IPS-11a (cell line): ENCODE measurements around the gene SLC12A5.
"Not testable (repeated sequence)": the region's sequence is repeated elsewhere in the genome, so short reads cannot be mapped to it uniquely, and the experiment has no call there.

Source experiments
- H3K4me3 ChIP-seq: one replicate; pipeline ENCODE4 v1.5.1; 2013; ENCODE audit warnings: low read depth, low read length, control low read depth

Gene SLC12A5

DNA sequence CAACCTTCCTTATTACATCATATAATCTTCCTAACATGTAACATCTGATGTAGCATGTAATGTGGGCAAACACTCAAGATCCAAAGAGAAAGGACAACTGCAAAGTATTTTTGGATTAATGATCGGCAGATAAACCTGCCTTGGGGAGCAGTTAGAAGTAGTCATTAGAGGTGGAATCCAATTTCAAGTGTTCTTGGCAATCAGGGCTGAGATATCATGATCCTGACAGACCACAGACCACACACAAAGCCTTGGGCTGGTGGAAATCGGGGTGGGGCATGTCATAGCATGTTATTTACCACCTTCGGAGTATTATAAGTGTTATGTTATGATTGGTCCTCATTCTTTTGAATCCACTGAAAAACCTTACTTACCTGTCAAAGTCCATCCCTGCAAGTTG is 44.4 kb downstream of the SLC12A5 start:
- no peak overlapping the region for H3K4me3 ChIP-seq

DNA sequence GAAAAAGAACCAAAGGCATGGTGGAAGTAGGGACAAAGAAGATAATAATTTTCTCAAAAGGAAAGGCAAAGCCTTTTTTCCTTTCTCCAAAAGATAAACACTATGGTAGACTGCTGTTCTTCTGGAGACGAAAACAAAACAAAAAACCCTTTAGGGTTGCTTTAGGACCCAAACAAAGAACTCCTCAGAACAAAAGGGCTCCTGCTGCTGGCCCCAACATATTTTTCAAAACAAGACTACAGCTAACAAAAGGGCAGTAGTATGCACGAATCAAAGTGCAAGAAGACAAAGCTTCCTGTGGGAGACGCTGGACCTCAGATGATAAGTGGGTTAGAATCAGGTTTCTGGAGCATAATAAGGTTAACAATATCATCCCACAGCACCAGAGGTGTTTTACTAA is 45.0 kb downstream of the SLC12A5 start:
- H3K4me3 ChIP-seq = no peak overlapping the region

DNA sequence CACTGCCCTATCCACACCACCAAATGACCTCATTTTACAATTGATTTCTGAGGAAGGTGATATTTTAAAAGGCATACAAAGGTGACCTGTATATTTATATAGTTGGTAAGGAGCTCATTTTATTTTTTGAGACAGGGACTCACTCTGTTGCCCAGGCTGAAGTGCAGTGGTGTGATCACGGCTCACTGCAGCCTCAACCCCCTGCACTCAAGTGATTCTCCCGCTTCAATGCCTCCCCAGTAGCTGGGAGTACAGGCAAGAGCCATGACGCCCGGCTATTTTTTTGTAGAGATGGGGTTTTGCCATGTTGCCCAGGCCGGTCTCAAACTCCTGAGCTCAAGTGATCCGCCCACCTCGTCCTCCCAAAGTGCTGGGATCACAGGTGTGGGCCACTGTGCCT is 47.8 kb downstream of the SLC12A5 start:
- H3K4me3 ChIP-seq = no peak overlapping the region

- H3K4me3 ChIP-seq = no peak overlapping the region
Observed at GRCh38 chr20:46077642-46078305, 48.8 kb downstream of the SLC12A5 start.

DNA sequence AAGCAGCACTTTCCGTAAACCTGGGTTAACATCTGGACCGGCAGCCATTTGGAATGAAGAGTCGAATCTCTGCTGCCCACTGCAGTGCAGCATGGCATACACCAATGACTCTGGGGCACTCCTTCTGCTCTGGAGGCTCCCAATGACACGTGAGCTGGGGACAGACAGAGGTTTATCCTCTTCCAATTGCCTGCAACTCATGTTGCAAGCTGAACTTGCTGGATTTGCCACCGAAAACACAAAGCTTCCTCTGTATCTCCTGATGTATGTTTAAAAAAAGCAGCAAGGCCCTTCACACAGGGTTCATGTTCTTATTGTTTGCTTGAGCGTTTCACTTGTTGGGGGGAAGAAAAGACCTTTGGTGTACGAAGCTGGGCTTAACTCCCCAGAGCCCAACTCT is 49.9 kb downstream of the SLC12A5 start:
- H3K4me3 ChIP-seq = no peak overlapping the region

DNA sequence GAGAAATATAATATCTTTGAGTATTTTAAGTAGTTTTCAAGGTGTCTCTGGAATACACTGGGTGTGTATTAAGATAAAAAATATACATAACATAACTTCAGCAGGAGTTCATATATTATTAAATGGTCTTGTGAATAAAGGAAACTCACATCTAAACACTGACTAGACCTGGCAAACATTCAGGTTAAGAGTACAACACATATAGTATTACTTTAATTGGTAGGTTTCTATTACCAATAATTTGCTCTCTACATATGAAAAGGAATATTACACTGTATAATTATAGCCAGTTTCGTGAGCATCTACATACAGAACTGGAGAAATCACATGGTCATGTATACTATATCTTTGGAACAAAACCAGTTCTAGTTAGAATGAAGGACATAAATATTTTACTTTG is 52.1 kb downstream of the SLC12A5 start:
- H3K4me3 ChIP-seq = no peak overlapping the region

DNA sequence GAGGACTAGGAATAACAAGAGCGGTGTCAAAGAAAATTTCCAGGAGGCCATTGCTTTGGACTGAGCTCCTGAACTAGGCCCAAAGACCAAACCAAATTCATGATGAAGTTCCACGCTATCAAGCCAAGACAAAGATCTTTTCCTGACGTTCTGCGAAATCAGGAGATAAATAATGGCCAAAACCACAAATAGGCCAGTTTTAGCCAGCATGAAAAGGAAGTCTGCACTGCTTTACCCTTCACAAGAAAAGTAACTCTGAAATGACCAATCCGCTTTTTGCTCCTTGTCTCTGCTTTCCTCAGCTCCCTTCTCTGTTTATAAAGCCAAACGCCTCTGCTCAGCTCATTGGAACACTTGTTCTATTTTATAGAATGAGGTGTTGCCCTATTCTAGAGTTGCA is 54.1 kb downstream of the SLC12A5 start:
- no peak overlapping the region for H3K4me3 ChIP-seq

DNA sequence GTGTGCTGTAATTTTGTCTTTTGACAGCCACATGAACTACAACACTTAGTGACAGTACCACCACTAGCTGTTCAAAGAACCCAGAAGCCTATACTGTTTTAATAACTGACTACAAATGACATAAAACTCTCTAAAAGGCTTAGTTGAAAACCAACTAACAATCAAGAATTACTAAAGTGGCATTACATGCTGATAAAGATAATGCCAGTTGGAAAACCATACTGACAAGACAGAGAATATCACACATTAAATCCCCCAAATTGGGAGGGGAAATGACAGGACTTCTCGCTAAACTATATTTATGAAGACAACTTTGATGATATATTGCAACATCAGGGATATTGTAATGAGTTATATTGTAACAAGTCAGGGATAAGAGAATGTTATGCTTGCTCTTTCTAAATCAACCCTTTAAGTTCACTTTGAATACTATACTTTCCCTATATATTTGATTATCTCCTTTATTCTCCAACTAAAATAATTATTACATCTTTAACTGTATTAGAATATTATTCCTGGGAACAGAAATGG is 54.6 kb downstream of the SLC12A5 start:
- no peak overlapping the region for H3K4me3 ChIP-seq

- H3K4me3 ChIP-seq = no peak overlapping the region
Observed at GRCh38 chr20:46084805-46085178, 55.8 kb downstream of the SLC12A5 start.

DNA sequence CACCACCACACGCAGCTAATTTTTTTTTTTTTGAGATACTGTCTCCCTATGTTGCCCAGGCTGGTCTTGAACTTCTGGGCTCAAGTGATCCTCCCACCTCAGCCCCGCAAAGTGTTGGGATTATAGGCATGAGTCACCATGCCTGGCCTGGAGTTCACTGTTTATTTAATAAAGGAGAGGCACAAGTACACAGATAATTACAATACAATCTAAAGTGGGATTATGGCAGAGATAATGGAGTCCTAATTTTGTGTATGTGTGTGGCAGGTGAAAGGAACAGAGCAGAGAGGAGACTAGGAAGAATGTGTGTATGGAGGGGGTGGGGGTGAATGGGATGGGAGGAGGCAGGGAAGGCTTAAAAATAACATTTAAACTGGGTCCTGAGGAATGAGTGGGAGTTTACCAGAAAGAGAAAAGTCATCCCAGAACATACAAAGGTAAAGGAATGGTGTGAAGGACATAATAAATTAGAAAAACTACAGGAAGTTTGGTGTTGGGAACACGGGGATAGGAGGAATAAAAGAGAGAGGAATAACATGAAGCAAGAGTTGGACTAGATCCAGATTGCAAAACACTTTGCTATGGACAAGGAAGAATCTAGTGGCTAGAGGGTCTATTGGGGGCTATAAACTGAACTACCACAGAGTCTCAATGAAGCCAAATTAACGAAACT is 56.3 kb downstream of the SLC12A5 start:
- no peak overlapping the region for H3K4me3 ChIP-seq

- no peak overlapping the region for H3K4me3 ChIP-seq
Observed at GRCh38 chr20:46087161-46087560, 58.1 kb downstream of the SLC12A5 start.

- H3K4me3 ChIP-seq = peak overlapping the region; percentile 92
Observed at GRCh38 chr20:46088409-46089166, 59.6 kb downstream of the SLC12A5 start.

- H3K4me3 ChIP-seq = peak overlapping the region; percentile 92
Observed at GRCh38 chr20:46089167-46089416, 60.1 kb downstream of the SLC12A5 start.

- H3K4me3 ChIP-seq = peak within 1 kb of the TSS; percentile 92
Observed at GRCh38 chr20:46089417-46090388, 60.7 kb downstream of the SLC12A5 start, which contains the start of gene NCOA5. TSS of gene NCOA5 (minus strand) at chr20:46089962. CDS start at chr20:46079424, 10,538 bp downstream.

GRCh38 chr20:46091622-46092535 is 62.9 kb downstream of the SLC12A5 start:
- H3K4me3 ChIP-seq = not testable (repeated sequence)

DNA sequence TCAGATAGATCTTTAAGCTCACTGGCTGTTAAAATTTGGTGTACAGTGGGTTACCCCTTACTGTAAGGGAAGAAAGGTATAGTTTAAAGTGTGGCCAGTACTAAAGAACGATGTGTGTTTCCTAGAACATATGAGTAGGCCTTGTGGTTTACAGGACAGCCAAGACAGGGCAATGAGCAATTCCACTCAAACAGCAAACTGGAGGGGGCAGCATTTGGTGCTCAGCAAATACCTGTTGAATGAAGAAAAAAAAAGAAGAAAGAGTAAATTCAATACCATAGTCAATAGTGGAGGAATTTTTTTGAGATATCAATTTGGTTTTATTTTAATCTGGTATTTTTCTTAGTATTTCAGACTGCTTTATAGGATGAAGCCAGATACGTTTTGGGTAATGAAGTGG is 64.5 kb downstream of the SLC12A5 start:
- no peak overlapping the region for H3K4me3 ChIP-seq

GRCh38 chr20:46099491-46100287 is 70.7 kb downstream of the SLC12A5 start:
- no peak overlapping the region for H3K4me3 ChIP-seq

DNA sequence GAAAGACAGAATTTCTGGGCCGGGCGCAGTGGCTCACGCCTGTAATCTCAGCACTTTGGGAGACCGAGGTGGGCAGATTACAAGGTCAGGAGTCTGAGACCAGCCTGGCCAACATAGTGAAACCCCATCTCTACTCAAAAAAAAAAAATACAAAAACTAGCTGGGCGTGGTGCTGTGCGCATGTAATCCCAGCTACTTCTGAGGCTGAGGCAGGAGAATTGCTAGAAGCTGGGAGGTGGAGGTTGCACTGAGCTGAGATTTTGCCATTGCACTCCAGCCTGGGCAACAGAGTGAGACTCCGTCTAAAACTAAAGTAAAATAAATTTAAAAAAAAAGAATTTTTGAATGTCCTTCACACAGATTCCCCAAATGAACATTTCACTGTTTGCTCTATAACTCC is 71.4 kb downstream of the SLC12A5 start:
- H3K4me3 ChIP-seq = not testable (repeated sequence)

GRCh38 chr20:46100988-46101387 is 72.0 kb downstream of the SLC12A5 start:
- no peak overlapping the region for H3K4me3 ChIP-seq
